HG03432 (cell line): ENCODE measurements around the gene SNX33.
"Not testable (repeated sequence)": the region's sequence is repeated elsewhere in the genome, so short reads cannot be mapped to it uniquely, and the experiment has no call there.

Experiments used
- ATAC-seq: cut with Tn5 transposase; IDR thresholded peaks from one replicate; pipeline ENCODE4 v1.9.1; 2021; ENCODE audit warnings: mild to moderate bottlenecking, moderate library complexity; ENCODE audit not compliant: unreplicated experiment

The SNX33 gene

GRCh38 chr15:75697974-75698747 is 50.4 kb downstream of the SNX33 start:
- not testable (repeated sequence) for ATAC-seq

- not testable (repeated sequence) for ATAC-seq
Measured at GRCh38 chr15:75699517-75699916, 51.8 kb downstream of the SNX33 start.

- ATAC-seq, result peak; percentile 41
Measured at GRCh38 chr15:75699961-75700874, 52.5 kb downstream of the SNX33 start.

GRCh38 chr15:75701071-75702003 is 53.6 kb downstream of the SNX33 start:
- ATAC-seq, result not testable (repeated sequence)

- no peak for ATAC-seq
Measured at GRCh38 chr15:75702436-75702835, 54.7 kb downstream of the SNX33 start.

- not testable (repeated sequence) for ATAC-seq
Measured at GRCh38 chr15:75703440-75704262, 55.9 kb downstream of the SNX33 start.

GRCh38 chr15:75704263-75704615 is 56.5 kb downstream of the SNX33 start:
- no peak for ATAC-seq

- no peak for ATAC-seq
Measured at GRCh38 chr15:75704618-75705017, 56.9 kb downstream of the SNX33 start.

- ATAC-seq, result not testable (repeated sequence)
Measured at GRCh38 chr15:75705375-75705774, 57.7 kb downstream of the SNX33 start.

- no peak for ATAC-seq
Measured at GRCh38 chr15:75705854-75706681, 58.4 kb downstream of the SNX33 start.

GRCh38 chr15:75706682-75706954 is 58.9 kb downstream of the SNX33 start:
- ATAC-seq, result no peak

GRCh38 chr15:75709458-75709857 is 61.7 kb downstream of the SNX33 start:
- not testable (repeated sequence) for ATAC-seq

GRCh38 chr15:75710874-75711273 is 63.2 kb downstream of the SNX33 start:
- ATAC-seq, result not testable (repeated sequence)

GRCh38 chr15:75711495-75711894 is 63.8 kb downstream of the SNX33 start:
- ATAC-seq, result not testable (repeated sequence)
